Esophagus (tissue), 2 donors: Measurements from ENCODE around the gene NDRG3. TPM values are rescaled to one million over a fixed set of nuclear protein-coding genes. Genes with fewer than 3 reads are reported as not detected.
"Not testable (repeated sequence)": the region's sequence is repeated elsewhere in the genome, so short reads cannot be mapped to it uniquely, and the experiment has no call there.

Source experiments
- H3K27ac ChIP-seq, 2 donors: one replicate each; pipeline ENCODE4 v1.5.1; 2013; ENCODE audit warnings: low read depth in 2 of 2, mild to moderate bottlenecking in 2 of 2, inconsistent platforms in 1 of 2, low read length in 1 of 2, moderate library complexity in 1 of 2
- H3K27me3 ChIP-seq, 2 donors: one replicate each; pipeline ENCODE4 v1.6.1; 2013; ENCODE audit warnings: low read length in 2 of 2, control low read depth in 1 of 2, mild to moderate bottlenecking in 1 of 2; ENCODE audit not compliant: insufficient read depth in 2 of 2, control insufficient read depth in 1 of 2
- H3K36me3 ChIP-seq, 2 donors: one replicate each; pipeline ENCODE4 v1.6.1; 2013; ENCODE audit warnings: low read length in 1 of 2; ENCODE audit not compliant: control insufficient read depth in 2 of 2, insufficient read depth in 2 of 2
- H3K4me1 ChIP-seq, 2 donors: one replicate each; pipeline ENCODE4 v1.6.1; 2013; ENCODE audit warnings: low read length in 1 of 2; ENCODE audit not compliant: control insufficient read depth in 2 of 2, insufficient read depth in 2 of 2
- H3K4me3 ChIP-seq, 2 donors: one replicate each; pipeline ENCODE4 v1.5.1; 2013; ENCODE audit warnings: low read length in 2 of 2, mild to moderate bottlenecking in 2 of 2, low read depth in 1 of 2, moderate library complexity in 1 of 2
- H3K9me3 ChIP-seq, 2 donors: one replicate each; pipeline ENCODE4 v1.6.1; 2013; ENCODE audit warnings: mild to moderate bottlenecking in 2 of 2, low read depth in 1 of 2, low read length in 1 of 2, moderate library complexity in 1 of 2; ENCODE audit not compliant: control insufficient read depth in 2 of 2, insufficient read depth in 1 of 2
- WGBS, 2 donors: extraction: QIAGEN DNeasy Blood & Tissue Kit; methylation state at CpG; one replicate each; pipeline ENCODE4 v1.1.7; 2013; 5-methylcytosine and 5-hydroxymethylcytosine counted together
- polyA plus RNA-seq, 2 donors: library from polyadenylated mRNA; stranded (reverse); fragments of 200-250 nt; gene quantifications; one replicate each; pipeline ENCODE4 v1.2.3, GENCODE V29; 2013
- donor health status: healthy with polysubstance abuse.
- donor health status: Bipolar disorder and iron deficiency.

The NDRG3 gene
- polyA plus RNA-seq, 2 donors: 14.6 TPM

GRCh38 chr20:36644032-36644705 is 101.7 kb downstream of the NDRG3 start:
- no peaks in the 10 kb centered on the region for H3K27me3 ChIP-seq
- WGBS, 2 donors: 71 to 72% methylated on average over 5 of the region's 5 CpGs
- no peaks in the 10 kb centered on the region for H3K4me1 ChIP-seq
- no peak overlapping the region for H3K27ac ChIP-seq
- no peaks in the 10 kb centered on the region for H3K9me3 ChIP-seq
- H3K36me3 ChIP-seq: no peaks in the 10 kb centered on the region
- H3K4me3 ChIP-seq: no peak overlapping the region

- Histone ChIP-seq H3K27me3 (no peaks in the 10 kb centered on the region), H3K4me3 (no peak overlapping the region), H3K9me3 (no peaks in the 10 kb centered on the region), H3K4me1 (no peaks in the 10 kb centered on the region), H3K36me3 (no peaks in the 10 kb centered on the region), H3K27ac (no peak overlapping the region)
- 80 to 82% methylated on average over 6 of the region's 6 CpGs for WGBS, 2 donors
Measured at GRCh38 chr20:36642136-36642535, 103.8 kb downstream of the NDRG3 start.

- 86 to 90% methylated on average over 3 of the region's 3 CpGs for WGBS, 2 donors
- no peaks in the 10 kb centered on the region for H3K9me3 ChIP-seq
- no peak overlapping the region for H3K4me3 ChIP-seq
- no peaks in the 10 kb centered on the region for H3K27me3 ChIP-seq
- H3K36me3 ChIP-seq: no peaks in the 10 kb centered on the region
- no peaks in the 10 kb centered on the region for H3K4me1 ChIP-seq
- no peak overlapping the region for H3K27ac ChIP-seq
Measured at GRCh38 chr20:36641506-36641843, 104.4 kb downstream of the NDRG3 start.

GRCh38 chr20:36638876-36639400 is 107.0 kb downstream of the NDRG3 start:
- not testable (repeated sequence) for H3K36me3 ChIP-seq, H3K27ac ChIP-seq, H3K4me3 ChIP-seq, H3K27me3 ChIP-seq, H3K4me1 ChIP-seq, H3K9me3 ChIP-seq
- WGBS, 2 donors: 95 to 96% methylated on average over 12 of the region's 12 CpGs

- Histone ChIP-seq H3K9me3 (no peaks in the 10 kb centered on the region), H3K27me3 (no peaks in the 10 kb centered on the region)
- WGBS, 2 donors: 94 to 96% methylated on average over 11 of the region's 11 CpGs
Measured at GRCh38 chr20:36634342-36634741, 111.5 kb downstream of the NDRG3 start.

GRCh38 chr20:36633285-36633772 is 112.6 kb downstream of the NDRG3 start:
- H3K9me3 ChIP-seq: no peaks in the 10 kb centered on the region
- H3K27ac ChIP-seq: no peak overlapping the region
- 82 to 83% methylated on average over 9 of the region's 9 CpGs for WGBS, 2 donors
- H3K4me1 ChIP-seq: no peaks in the 10 kb centered on the region
- no peak overlapping the region for H3K4me3 ChIP-seq
- H3K36me3 ChIP-seq: peaks cover 0 to 3% of the 10 kb centered on the region in 2 donors
- no peaks in the 10 kb centered on the region for H3K27me3 ChIP-seq

More at GRCh38 chr20:36634342-36634741, 111.5 kb downstream of the NDRG3 start:
- Histone ChIP-seq H3K4me3 (no peak overlapping the region), H3K36me3 (peaks cover 0 to 3% of the 10 kb centered on the region in 2 donors), H3K27ac (no peak overlapping the region), H3K4me1 (no peaks in the 10 kb centered on the region)

GRCh38 chr20:36632487-36633284 is 113.2 kb downstream of the NDRG3 start:
- WGBS, 2 donors: 82 to 88% methylated on average over 14 of the region's 14 CpGs
- Histone ChIP-seq H3K27ac (no peak overlapping the region), H3K36me3 (peaks cover 0 to 3% of the 10 kb centered on the region in 2 donors), H3K4me3 (no peak overlapping the region), H3K4me1 (no peaks in the 10 kb centered on the region), H3K27me3 (no peaks in the 10 kb centered on the region), H3K9me3 (no peaks in the 10 kb centered on the region)

- H3K36me3 ChIP-seq: peaks cover 0 to 3% of the 10 kb centered on the region in 2 donors
- WGBS, 2 donors: 83 to 84% methylated on average over 3 of the region's 3 CpGs
- no peak overlapping the region for H3K27ac ChIP-seq
- no peaks in the 10 kb centered on the region for H3K9me3 ChIP-seq
- no peak overlapping the region for H3K4me3 ChIP-seq
- no peaks in the 10 kb centered on the region for H3K4me1 ChIP-seq
- H3K27me3 ChIP-seq: no peaks in the 10 kb centered on the region
Measured at GRCh38 chr20:36632147-36632486, 113.8 kb downstream of the NDRG3 start.

- Histone ChIP-seq H3K4me1 (no peaks in the 10 kb centered on the region), H3K27me3 (no peaks in the 10 kb centered on the region), H3K27ac (no peak overlapping the region), H3K4me3 (no peak overlapping the region), H3K36me3 (peaks cover 0 to 3% of the 10 kb centered on the region in 2 donors), H3K9me3 (no peaks in the 10 kb centered on the region)
- 88 to 91% methylated on average over 6 of the region's 6 CpGs for WGBS, 2 donors
Measured at GRCh38 chr20:36631646-36632045, 114.2 kb downstream of the NDRG3 start.
